Right lung (tissue), 5 donors: Measurements from ENCODE around the gene PHLDB1. TPM values are rescaled to one million over a fixed set of nuclear protein-coding genes. Genes with fewer than 3 reads are reported as not detected.
"Not testable (repeated sequence)": the region's sequence is repeated elsewhere in the genome, so short reads cannot be mapped to it uniquely, and the experiment has no call there.

Experiments
- DNase-seq, 2 donors: peaks; one replicate each; pipeline ENCODE4 v3.0.0-alpha.2; 2013
- polyA plus RNA-seq, 5 donors: library from polyadenylated mRNA; unstranded; fragments of 120-200 nt; gene quantifications; one replicate each; pipeline versions ENCODE4 v1.2.1 to v1.2.3, GENCODE V29; 2013; ENCODE audit warnings: inconsistent platforms in 1 of 5, low replicate concordance in 1 of 5; ENCODE audit not compliant: insufficient read length in 5 of 5, insufficient read depth in 1 of 5

PHLDB1 gene
- polyA plus RNA-seq, 5 donors: 72.4 to 102 (median 87.0) TPM

DNA sequence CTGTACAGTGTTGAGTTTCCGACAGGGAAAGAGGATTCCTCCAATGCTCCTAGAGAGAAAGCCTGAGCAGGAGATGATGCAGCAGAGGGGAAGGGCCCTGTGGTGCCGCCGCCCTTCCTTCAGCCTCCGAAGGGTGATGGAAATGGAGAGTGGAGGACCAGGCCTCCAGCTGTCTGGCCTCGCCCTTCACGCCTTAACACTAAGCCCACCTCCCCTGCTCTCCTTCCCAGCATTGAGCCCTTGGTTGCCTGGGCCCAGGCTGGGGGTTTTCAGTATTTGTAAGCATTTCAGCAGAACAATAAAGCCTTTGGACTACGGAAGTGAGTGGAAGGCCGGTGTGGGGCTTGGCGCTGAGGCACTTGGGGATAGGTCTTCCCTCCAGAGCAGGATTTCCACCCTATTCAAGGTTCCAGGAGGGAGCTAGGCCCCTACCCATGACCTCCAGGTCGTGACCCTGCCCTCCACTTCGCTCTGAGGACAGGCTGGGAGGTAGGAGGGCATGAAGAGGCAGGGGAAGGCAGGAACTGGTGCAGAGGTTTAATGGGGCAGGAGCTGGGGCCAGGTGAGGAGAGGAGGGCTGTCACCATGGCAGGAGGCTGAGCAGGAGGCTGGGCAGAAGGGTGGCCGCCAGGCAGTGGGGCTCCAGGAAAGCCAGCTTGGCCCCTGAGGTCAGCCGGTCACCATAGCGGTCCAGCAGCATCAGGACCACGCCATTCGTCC, 50.5 kb downstream of the PHLDB1 start:
- no peak for DNase-seq

DNA sequence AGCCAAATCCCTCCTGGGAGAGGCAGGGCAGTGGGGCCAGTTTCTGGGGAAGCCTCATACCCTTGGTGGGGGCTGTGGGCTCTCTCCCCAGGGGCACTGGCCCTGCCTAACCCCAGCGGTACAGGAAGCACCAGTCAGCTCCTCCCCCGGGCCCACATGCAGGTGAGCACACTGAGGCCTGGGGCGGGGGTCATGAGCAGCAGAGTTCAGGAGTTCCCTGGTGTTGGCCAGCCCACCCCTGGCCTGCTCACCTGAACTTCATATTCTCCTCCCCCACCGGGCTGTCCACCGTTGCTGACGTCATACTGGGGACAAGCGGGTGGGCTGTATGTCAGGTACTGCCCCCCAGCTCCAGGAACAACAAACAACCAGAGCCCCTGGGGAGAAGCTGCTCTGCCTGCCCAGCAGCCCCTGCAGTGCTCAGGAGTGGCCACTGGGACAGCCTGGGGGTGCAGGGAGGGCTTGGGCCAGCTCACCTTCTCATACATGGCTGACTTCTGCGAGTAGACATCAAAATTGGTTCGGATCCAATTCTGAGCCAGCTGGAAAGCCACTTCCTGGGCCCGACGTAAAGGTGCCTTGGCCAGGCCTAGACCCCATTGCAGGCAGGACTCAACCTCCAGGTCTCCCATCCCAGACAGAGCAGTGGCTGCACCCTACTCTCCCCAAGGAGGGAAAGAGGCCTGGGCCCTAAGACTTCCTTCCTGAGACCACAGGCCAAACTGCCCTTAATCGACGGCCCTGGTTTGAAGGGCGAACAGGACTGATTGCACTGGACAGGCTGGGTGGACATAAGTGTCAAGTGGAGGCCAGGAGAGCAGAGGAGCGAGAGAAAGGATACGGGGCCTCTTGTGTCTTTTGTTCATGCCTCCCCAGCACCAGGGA, 51.3 kb downstream of the PHLDB1 start:
- no peak for DNase-seq

DNA sequence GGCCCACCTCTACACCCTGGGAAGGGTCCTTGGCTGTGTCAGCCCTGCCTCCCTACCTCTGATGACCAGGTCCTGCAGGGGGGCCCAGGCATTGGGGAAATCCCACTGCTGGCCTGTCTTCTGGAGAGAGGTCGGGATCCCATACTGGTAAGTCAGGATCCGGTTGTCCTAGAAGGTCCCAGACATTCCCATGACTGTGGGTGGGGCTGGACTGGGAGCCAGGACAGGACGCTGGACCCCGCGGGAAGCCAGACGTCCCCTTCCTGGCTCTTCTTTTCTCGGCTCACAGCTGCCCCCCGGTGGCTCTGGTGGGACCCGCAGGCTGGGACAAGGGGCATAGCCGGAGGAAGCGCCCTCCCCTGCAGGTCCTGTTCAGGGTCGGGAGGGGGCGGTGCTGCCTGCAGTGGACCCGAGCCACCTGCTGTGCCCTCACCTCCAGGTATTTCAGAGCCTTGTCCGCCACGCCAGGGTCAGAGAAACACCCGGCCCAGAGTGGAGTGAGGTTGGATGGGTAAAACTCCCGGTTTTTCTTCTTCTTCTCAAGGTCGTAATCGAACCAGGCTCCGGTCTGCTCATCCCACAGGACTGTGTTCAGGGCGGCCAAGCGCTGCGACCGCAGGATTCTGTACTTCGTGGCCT, 52.0 kb downstream of the PHLDB1 start:
- peak; percentile 75 to 79 for DNase-seq

DNA sequence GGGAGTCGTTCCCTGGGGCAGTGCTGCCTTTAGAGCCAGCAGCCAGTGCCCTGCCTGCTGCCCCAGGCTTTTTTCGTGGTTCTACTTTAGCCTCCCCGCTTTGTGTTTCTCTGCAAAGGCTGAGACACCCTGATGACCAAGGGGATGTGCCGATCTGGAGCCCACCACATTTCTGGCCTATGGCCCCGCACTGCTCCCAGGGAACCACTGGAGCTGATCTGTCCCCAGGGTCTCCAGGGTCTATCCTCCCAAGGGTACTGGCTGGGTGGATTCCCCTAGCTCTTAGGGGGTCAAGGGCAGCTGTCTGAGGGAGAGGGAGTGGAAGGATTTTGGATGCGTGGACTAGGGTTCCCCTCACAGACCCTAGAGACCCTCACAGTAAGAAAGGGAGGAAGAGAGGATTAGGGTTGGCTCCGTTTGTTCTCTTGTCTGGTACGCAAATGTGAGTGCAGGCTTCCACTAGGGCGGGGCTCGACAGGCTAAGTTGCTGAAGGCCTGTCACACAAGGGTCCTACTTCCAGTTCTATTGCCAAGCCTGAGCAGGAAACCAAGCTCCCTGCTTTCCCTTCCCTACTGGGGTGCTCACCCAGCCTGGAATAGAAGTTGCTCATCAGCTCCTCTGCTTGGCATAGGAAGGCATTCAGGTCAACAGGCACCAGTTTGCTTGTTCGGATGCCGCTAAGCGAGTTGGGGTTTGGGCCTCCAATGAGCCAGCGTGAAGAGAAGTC, 52.7 kb downstream of the PHLDB1 start:
- DNase-seq: no peak

DNA sequence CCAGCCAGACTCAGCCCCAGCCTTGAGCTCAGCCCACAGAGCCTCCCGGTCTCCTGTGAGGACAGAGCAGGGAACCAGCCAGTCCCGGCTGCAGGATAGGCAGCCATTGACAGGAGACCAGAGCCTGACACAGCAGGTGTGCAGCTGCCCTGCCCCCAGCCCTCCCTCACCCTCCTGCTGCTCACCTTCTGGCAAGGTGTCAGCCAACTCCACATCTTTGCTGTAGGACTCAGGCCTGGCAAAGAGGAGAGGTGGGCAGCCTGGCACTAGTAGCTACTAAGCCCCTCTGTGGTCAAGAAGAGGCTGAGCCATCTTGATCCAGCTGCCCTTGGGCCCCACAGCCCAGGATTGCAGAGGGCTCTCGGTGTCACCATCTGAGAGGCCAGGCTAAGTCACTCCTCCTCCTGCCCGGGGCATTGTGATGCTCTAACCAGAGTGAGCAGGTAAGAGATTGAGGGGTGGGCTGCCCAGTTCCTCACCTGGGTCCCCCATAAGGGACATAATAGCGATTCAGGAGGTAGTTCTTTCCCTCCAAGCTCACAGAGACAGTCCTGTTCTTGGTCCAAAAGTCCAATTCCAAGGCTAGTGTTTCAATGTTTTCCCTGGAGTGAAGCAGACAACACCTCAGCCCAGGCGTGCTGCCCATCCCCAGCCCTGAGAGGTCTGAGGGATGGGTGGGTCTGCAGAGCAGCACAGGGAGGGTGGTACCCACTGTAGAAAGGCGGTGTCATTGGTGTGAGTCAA, 53.4 kb downstream of the PHLDB1 start:
- DNase-seq: no peak

DNA sequence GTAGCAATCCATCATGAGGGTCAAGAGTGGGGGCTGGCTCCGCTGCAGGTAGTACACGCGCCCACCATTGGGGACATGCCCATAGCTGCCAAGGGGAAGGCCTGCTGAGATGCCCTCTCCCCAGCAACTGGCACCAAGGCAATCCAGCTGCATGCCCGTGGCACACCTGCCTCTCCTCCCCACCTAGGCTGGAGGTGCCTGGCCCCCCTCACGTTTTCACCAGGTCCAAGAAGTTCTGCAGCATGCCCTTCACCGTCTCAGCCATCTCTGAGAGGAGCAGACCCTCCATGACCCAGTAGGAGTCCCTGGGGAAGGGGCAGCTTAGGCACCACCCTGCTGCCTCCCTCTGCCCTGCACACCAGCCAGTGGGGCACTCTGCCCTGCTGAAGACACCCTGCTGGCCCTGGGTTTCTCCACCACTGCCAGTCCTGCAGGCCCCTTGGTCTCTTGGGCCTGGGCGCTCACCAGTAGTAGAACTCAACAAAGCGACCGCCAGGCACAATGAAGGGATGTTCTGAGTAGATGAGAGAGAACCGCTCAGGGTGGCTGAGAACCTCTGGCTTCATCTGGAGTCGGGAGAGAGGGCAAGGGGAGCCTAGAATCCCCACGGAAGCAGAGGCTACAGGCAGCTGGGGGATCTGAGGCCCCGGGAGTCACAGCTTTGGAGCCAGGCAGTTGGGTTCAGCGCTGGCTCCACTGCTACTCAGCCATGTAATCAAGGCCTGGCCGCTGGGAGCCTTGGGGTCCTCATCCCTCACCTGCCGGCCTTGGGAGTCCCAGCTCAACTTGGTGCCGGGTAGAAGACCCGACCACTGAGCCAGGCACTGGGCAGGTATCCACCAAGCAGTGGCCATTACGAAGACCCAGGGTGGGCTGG, 54.2 kb downstream of the PHLDB1 start:
- no peak for DNase-seq

DNA sequence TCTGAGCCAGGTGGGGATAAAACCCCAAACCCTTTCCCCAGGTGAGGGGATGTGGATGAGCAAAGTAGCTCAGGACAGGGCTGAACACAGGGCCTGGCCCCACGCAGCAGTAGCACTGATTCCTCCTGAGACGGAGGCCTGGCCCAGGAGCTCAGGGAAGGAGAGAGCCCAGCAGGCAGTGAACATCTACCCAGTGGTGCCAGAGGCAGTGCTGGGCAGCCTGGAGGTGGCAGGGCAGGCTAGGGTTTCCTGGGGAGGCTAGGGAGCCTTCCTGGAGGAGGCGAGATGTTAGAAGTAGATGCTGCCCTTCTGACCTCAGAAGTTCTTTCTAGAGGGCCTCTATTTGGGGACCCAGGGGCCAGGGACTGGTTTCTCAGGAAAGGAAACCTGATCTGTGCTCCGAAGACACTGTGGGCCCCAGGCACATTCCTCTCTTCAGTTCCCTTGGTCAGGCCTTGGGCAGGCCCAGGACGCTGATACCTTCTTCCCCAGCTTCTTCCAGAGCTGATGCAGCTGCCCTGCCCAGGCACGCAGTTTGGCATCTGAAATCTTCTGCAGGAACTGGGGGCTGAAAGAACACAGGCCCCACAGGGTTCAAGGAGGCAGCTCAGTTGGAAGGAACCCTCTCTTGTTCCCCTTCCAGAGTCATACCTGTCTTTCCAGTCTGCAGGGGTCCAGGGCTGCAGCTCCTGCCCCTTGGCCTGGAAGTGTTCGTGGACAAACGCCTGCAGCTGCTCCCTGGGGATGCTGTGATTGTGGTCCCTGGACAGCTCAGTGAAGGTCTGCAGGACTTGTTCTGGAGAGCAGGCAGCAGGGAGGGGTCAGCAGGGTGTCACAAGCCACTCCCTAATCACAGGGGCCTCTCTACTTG, 55.2 kb downstream of the PHLDB1 start:
- no peak for DNase-seq

DNA sequence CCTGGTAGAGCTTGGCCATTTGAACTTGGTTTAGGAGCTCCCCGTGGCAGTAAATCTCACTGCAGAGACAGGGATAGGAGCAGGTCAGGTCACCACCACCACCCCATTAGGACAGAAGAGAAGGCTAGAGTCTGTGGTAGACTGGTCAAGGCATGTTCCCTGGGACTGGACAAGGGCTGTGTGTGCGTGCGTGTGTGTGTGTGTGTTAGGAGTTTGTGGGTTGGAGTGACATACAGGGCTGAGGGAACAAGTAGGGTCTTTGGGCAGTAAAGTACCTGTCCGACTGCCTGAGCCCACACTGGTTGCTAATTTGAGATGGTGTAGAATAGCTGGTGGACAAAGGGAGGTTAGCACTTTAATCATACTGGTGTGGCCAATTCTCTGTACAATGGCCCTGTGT, 56.0 kb downstream of the PHLDB1 start:
- DNase-seq: no peak

DNA sequence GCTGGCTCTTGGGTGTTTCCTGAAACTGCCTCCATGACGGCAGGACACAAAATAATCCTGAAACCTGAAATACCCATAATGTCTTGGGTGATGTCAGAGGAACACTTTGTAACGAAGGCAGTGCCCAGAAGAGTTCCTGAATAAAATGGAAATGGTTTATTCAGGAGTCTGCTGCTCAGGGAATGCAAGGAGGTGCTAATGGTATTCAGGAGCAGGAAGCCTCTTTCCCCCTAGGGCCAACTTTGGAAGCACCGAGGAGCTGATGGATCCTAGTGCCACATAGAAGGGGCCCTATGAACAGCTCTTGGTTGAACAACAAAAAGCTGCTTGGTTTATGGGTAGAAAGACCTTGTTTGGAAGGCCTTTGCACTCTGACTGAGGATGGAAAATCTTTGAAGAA, 56.5 kb downstream of the PHLDB1 start:
- no peak for DNase-seq

DNA sequence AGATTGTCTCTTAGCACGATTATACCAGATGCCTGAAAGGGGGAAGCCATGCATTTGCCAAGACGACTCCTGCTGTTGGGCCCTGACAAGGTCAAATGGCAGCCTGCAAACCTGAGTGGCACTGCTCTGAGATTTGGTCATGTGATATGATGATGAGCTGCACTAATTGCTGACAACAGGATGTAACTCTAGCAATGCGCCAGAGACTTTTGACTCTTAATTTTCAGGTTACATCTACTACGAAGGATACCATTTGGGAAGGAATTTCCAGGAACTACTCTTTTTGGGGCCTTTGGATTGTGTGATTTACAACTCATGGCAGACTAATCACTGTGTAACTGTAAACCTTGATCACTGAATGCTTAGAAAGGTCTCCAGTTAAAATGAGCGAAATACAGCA, 59.0 kb downstream of the PHLDB1 start:
- no peak for DNase-seq

DNA sequence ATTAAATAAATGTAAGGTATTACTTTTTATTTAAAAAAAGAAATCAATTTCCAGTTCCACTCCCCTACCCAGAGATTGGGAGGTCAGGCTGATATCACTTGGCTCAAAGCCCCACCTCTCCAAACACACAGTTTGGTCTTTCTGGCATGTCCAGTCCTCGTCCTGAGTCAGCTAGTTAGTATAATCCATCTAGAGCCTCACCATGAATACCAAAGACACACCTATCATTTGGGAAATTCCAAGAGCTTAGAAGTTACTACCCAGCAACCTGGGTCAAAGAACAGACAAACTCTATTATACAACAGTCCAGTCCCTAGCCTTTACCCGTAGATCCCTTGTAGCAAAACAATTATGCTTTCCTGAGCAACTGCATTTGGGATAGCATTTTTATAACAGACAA, 62.6 kb downstream of the PHLDB1 start:
- DNase-seq: no peak

DNA sequence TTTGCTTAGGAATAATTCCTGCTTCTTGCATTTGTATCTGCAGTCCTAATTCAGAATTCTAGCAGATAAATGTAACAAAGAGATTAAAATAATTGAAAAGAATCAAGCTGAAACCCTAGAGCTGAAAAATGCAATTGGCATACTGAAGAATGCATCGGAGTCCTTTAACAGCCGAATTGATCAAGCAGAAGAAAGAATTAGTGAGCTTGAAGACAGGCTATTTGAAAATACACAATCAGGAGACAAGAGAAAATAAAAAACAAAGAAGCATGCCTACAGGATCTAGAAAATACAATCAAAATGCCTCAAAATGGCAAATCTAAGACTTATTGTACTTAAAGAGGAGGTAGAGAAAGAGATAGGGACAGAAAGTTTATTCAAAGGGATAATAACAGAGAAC, 63.8 kb downstream of the PHLDB1 start:
- no peak for DNase-seq

DNA sequence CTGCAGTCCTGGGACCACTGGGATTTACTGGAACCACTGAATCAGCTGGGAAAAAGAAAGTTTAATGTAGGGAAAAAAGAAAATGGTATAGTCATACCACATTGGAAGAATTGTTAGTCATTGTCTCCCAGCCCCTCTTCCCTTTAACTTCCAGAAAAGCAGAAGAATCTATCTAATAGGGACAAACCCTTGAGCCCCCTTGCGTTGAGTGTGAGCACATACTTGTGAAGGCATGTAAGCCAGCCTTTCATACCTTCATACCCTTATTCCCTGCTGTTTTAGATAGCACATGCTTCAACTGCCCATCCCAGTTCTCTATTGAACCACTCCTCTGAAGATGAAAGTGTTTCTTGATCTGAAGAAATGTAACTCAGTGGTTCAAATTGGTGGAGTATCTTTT, 65.4 kb downstream of the PHLDB1 start:
- DNase-seq: no peak

DNA sequence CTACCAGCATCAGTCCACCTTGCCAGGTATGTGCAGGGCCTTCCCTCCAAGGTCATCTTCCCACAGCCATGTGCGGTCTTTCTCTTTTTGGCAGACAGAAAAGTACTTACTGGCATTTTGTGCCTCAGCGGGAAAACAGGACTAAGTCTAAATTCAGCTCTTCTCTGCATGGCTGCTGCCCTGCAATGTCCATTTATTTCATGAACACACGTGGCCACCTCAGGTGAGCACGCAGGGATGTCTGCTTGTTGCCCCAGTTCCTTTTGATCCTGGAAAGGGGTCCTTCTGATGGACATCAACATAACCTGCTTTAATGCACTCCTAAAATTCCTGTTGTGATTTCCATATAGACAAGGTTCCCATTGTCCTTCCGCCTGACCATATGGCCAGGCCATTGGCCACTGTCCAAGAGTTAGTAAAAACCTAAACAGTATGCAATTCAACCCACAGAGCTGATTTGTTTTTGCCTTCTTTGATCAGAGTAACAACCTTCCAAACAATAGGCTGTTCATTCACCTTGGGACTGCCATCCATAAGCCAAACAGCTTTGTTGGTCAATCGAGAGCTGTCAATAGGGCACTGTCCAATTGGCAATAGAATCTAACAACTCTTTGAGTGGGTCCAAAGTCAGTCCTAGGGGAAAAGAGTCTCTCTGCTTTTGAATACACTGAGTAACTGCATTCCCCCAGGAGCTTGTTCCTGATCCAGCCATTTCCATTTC, 66.1 kb downstream of the PHLDB1 start:
- DNase-seq: no peak

DNA sequence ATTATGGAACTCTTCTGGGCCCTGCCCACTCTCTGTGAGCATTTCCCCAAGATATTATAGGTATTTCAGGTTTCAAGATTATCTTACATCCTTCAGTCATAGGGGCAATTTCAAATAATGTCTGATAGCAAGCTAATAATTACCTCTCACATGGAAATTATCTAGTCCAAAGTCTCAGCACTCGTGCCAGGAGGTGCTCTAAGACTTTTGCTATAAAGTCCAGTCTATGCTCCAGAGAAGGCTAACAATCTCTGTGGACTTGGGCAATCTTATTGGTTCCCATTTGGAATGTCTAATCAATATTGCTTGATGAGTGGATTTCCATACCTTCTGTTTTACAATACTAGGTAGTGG, 66.6 kb downstream of the PHLDB1 start:
- no peak for DNase-seq

DNA sequence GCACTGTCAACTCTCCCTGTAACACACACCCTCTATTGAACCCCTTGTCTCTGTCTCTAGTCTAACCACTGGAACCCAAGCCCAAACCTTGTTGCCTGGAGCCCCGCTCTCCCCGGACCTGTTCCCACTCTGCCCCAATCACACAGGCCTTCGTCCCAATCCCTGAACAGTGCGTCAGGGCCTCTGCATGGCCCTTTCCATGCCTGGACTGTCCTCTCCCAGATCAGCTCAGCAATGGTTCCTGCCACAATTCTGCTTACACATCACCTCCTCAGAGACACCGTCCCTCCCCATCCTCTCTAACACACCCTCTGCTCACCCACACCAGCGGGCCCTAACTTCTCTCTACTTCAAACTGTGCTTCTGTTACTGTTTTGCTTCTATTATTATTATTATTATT, 70.6 kb downstream of the PHLDB1 start:
- no peak for DNase-seq

DNA sequence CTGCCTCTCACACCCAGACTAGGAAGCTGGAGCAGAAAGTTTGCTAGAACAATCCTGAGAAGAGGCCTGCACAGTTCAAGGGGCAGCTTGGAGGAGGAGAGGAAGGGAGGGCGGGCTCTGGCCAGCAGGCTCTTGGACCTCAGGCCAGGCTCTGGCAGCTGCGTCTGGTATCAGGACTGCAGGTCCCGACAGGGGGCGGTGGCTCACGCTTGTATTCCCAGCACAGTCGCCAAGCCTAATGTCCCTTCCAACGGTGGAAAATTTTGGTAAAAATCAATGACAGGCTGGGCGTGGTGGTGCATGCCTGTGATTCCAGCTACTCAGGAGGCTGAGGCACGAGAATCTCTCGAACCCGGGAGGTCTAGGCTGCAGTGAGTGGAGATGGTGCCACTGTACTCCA, 71.5 kb downstream of the PHLDB1 start:
- not testable (repeated sequence) for DNase-seq

DNA sequence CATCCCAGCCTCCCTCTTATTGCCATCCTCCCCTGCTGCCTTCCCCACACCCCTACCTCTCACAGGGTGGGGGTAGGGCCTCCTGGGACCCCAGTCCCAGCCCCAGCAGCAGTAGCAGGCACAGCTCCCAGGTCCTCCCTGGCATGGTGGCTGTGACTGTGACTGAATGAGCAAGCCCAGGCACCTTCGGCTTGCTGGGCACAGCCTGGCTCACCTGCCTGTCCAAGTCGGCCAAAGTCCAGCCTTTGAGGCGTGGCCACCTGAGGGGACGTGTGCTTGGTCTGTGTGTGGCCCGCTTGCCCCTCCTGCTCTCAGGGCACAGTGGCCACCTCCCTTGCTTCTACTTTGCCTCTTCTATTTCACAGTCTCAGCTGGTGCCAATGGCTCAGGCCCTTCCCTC, 72.1 kb downstream of the PHLDB1 start, which contains the start of gene TREH:
TSS of gene TREH (minus strand) at position 168 of the 400 bp plus-strand sequence. CDS start at position 145, 23 bp downstream.
- no peak for DNase-seq

DNA sequence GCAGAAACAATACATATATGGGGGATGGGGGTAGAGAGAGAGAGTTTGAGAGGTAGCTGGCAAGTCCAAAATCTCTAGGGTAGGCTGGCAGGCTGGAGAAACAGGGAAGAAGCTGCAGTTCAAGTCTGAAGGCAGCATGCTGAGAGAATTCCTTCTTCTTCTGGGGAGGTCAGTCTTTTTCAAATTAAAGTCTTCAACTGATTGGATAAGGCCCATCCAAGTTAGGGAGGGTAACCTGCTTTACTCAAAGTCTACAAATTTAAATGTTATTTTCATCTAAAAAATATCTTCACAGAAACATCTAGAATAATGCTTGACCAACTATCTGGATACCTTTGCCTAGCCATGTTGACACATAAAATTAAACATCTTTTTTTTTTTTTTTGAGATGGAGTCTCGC, 75.0 kb downstream of the PHLDB1 start:
- no peak for DNase-seq
